GM21825 (cell line): ENCODE results near the gene LTA.
A peak's percentile ranks its signal among the peaks of the same experiment; 100 is the strongest.
"Not testable (repeated sequence)": the region's sequence is repeated elsewhere in the genome, so short reads cannot be mapped to it uniquely, and the experiment has no call there.

ENCODE experiments used
- ATAC-seq: cut with Tn5 transposase; IDR thresholded peaks from one replicate; pipeline ENCODE4 v1.9.1; 2021; ENCODE audit warnings: mild to moderate bottlenecking, moderate library complexity; ENCODE audit not compliant: unreplicated experiment

Gene LTA

GRCh38 chr6:31541658-31542521, 30.2 kb upstream of the LTA start, which contains the start of gene DDX39B:
TSS of gene DDX39B (minus strand) at chr6:31542003. CDS start at chr6:31540532, 1,471 bp downstream.
- ATAC-seq, result peak; percentile 54

GRCh38 chr6:31543639-31544038, 28.4 kb upstream of the LTA start:
- ATAC-seq, result no peak

GRCh38 chr6:31544676-31545075, 27.4 kb upstream of the LTA start:
- no peak for ATAC-seq

- ATAC-seq, result no peak
These were observed 26.8 kb upstream of the LTA start for GRCh38 chr6:31545291-31545690.

- peak; percentile 44 for ATAC-seq
These were observed 25.6 kb upstream of the LTA start, which contains the start of gene ATP6V1G2 for GRCh38 chr6:31546339-31546957. TSS of gene ATP6V1G2 (minus strand) at chr6:31546608. CDS start at chr6:31546559, 49 bp downstream.

- peak; percentile 51 for ATAC-seq
These were observed 24.9 kb upstream of the LTA start, which contains the start of gene NFKBIL1 for GRCh38 chr6:31546958-31547726. TSS of gene NFKBIL1 (plus strand) at chr6:31547608. CDS start at chr6:31547695, 87 bp downstream.

GRCh38 chr6:31547727-31548543, 24.2 kb upstream of the LTA start:
- no peak for ATAC-seq

GRCh38 chr6:31548544-31548873, 23.6 kb upstream of the LTA start:
- ATAC-seq, result no peak

GRCh38 chr6:31551371-31551770, 20.7 kb upstream of the LTA start:
- not testable (repeated sequence) for ATAC-seq

- no peak for ATAC-seq
These were observed 15.8 kb upstream of the LTA start for GRCh38 chr6:31556307-31556706.

GRCh38 chr6:31557443-31558317, 14.4 kb upstream of the LTA start:
- no peak for ATAC-seq

GRCh38 chr6:31558318-31558625, 13.8 kb upstream of the LTA start:
- no peak for ATAC-seq

- no peak for ATAC-seq
These were observed 13.2 kb upstream of the LTA start for GRCh38 chr6:31558631-31559500.

GRCh38 chr6:31559606-31559957, 12.5 kb upstream of the LTA start:
- peak; percentile 3 for ATAC-seq

- ATAC-seq, result peak; percentile 59
These were observed 12.0 kb upstream of the LTA start for GRCh38 chr6:31559958-31560696.

GRCh38 chr6:31560697-31561058, 11.4 kb upstream of the LTA start:
- ATAC-seq, result no peak

GRCh38 chr6:31567531-31568370, 4.3 kb upstream of the LTA start:
- no peak for ATAC-seq
